ENCODE results near the gene PAPPA2.
"Not testable (repeated sequence)": the region's sequence is repeated elsewhere in the genome, so short reads cannot be mapped to it uniquely, and the experiment has no call there.

The PAPPA2 gene

DNA sequence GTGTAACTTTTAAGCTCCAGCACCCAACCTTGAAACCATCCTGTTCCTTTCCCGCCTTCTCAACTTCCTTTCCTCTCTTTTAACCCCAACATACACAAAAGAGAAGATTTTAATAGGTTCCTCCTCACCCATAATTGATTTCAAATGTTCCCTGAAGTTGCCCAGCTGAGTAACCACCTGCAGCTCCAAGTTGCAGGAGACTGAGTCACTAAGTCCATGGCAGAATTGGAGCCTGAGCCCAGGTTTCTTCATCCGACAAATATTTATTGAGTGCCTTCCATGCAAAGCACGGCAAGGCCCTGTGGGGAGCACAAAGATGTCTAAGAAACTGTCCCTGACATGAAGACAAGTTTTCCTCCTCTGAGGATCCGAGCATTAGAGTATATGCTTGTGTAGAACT, 97.7 kb downstream of the PAPPA2 start:
- Histone ChIP-seq H3K9me3 (ENCODE audit: insufficient read depth, low read length) (no peaks in the 10 kb centered on the region), H3K9ac (ENCODE audit: low read length) (no peak overlapping the region), H3K4me3 (ENCODE audit: insufficient read depth, low read length, poor library complexity, severe bottlenecking) (no peak overlapping the region), H3K9me2 (replicated peaks; ENCODE audit: insufficient read depth, low read length) (no peaks in the 10 kb centered on the region), H4K20me1 (ENCODE audit: low read depth, low read length) (no peaks in the 10 kb centered on the region), H2AFZ (ENCODE audit: low read depth, low read length, severe bottlenecking) (no peak overlapping the region), H3K27me3 (ENCODE audit: low read length) (no peaks in the 10 kb centered on the region), H3K4me2 (ENCODE audit: low read depth, low read length, poor library complexity, severe bottlenecking) (no peak overlapping the region), H3F3A (ENCODE audit: insufficient read depth) (no peaks in the 10 kb centered on the region), H3K79me2 (ENCODE audit: insufficient read depth, low read length) (no peaks in the 10 kb centered on the region), H3K27ac (ENCODE audit: low read depth, low read length) (no peak overlapping the region), H3K36me3 (ENCODE audit: low read length) (no peaks in the 10 kb centered on the region)
- no peak for TF ChIP-seq EZH2phosphoT487 (conservative IDR thresholded peaks at IDR 0.05; ENCODE audit: low read length)
- TF ChIP-seq, protein P1, sequence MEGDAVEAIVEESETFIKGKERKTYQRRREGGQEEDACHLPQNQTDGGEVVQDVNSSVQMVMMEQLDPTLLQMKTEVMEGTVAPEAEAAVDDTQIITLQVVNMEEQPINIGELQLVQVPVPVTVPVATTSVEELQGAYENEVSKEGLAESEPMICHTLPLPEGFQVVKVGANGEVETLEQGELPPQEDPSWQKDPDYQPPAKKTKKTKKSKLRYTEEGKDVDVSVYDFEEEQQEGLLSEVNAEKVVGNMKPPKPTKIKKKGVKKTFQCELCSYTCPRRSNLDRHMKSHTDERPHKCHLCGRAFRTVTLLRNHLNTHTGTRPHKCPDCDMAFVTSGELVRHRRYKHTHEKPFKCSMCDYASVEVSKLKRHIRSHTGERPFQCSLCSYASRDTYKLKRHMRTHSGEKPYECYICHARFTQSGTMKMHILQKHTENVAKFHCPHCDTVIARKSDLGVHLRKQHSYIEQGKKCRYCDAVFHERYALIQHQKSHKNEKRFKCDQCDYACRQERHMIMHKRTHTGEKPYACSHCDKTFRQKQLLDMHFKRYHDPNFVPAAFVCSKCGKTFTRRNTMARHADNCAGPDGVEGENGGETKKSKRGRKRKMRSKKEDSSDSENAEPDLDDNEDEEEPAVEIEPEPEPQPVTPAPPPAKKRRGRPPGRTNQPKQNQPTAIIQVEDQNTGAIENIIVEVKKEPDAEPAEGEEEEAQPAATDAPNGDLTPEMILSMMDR (IDR thresholded peaks at IDR 0.05; ENCODE audit: insufficient read depth, low read length, poor library complexity, severe bottlenecking), result no peak

DNA sequence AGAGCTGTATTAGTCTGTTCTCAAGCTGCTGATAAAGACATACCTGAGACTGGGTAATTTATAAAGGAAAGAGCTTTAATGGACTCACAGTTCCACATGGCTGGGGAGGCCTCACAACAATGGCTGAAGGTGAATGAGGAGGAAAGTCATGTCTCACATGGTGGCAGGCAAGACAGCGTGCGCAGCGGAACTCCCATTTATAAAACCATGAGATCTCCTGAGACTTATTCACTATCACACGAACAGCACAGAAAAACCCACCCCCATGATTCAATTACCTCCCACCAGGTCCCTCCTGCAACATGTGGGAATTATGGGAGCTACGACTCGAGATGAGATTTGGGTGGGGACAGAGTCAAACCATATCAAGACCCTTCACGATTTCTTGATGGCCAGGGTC, 98.8 kb downstream of the PAPPA2 start:
- not testable (repeated sequence) for H4K20me1 ChIP-seq (ENCODE audit: low read depth, low read length); H3F3A ChIP-seq (ENCODE audit: insufficient read depth); H3K4me2 ChIP-seq (ENCODE audit: low read depth, low read length, poor library complexity, severe bottlenecking); H3K27me3 ChIP-seq (ENCODE audit: low read length); H3K9me3 ChIP-seq (ENCODE audit: insufficient read depth, low read length); H3K4me3 ChIP-seq (ENCODE audit: insufficient read depth, low read length, poor library complexity, severe bottlenecking); H2AFZ ChIP-seq (ENCODE audit: low read depth, low read length, severe bottlenecking); H3K79me2 ChIP-seq (ENCODE audit: insufficient read depth, low read length); H3K36me3 ChIP-seq (ENCODE audit: low read length); H3K9ac ChIP-seq (ENCODE audit: low read length); H3K9me2 ChIP-seq (replicated peaks; ENCODE audit: insufficient read depth, low read length); H3K27ac ChIP-seq (ENCODE audit: low read depth, low read length)

DNA sequence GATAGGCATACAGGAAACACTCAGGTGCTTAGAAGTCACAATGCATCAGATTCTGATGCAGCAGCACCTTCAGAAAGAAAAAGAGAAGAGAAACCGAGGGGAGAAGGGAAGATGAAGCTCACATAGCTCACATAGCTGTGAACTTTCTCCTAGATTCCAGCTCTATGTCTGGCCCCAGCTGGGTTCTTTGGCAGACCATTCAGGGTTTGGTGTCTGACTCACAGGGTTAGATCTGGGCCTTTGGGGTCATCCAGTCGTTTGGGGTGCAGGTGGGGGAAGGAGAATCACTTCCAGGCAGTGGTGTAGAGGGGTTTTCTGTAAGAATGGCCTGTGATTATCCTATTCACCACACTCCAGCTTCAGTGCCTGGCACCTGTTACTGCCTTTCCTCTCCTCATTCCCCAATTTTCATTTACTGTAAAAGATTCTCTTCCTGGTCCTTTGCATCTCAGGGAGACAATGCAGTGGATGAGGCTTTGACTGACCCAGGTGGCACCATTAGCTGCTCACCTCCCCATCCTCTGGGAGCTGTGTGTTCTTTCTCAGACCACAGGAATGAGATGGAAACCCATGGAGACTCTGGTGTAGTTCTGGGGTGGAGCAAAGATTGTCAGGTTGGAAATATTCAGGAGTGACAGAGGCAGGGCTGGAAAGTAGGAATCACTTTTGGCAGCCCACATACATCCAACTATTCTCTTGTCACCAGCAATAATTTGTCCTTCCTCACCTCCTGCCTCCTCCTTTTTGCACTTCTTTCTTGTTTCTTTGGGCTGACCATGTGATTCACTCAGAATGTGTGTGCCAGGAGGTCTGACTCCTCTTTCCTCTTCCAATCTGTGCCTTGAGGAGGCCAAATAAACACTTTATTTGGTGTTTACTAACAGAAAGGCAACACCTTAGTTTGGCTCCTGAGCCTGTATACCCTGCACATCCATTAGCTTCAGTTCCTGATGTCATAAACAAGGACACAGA, 103.3 kb downstream of the PAPPA2 start:
- Histone ChIP-seq H4K20me1 (ENCODE audit: low read depth, low read length) (no peaks in the 10 kb centered on the region), H3K9me3 (ENCODE audit: insufficient read depth, low read length) (no peaks in the 10 kb centered on the region), H3K79me2 (ENCODE audit: insufficient read depth, low read length) (no peaks in the 10 kb centered on the region), H3K9ac (ENCODE audit: low read length) (no peak overlapping the region), H3K27ac (ENCODE audit: low read depth, low read length) (no peak overlapping the region), H3K4me2 (ENCODE audit: low read depth, low read length, poor library complexity, severe bottlenecking) (no peak overlapping the region), H3K27me3 (ENCODE audit: low read length) (no peaks in the 10 kb centered on the region), H3K36me3 (ENCODE audit: low read length) (no peaks in the 10 kb centered on the region), H3K4me3 (ENCODE audit: insufficient read depth, low read length, poor library complexity, severe bottlenecking) (no peak overlapping the region), H2AFZ (ENCODE audit: low read depth, low read length, severe bottlenecking) (no peak overlapping the region), H3F3A (ENCODE audit: insufficient read depth) (no peaks in the 10 kb centered on the region), H3K9me2 (replicated peaks; ENCODE audit: insufficient read depth, low read length) (no peaks in the 10 kb centered on the region)
- TF ChIP-seq, protein P1 (IDR thresholded peaks at IDR 0.05; ENCODE audit: insufficient read depth, low read length, poor library complexity, severe bottlenecking), result no peak
- TF ChIP-seq EZH2phosphoT487 (conservative IDR thresholded peaks at IDR 0.05; ENCODE audit: low read length), result no peak

DNA sequence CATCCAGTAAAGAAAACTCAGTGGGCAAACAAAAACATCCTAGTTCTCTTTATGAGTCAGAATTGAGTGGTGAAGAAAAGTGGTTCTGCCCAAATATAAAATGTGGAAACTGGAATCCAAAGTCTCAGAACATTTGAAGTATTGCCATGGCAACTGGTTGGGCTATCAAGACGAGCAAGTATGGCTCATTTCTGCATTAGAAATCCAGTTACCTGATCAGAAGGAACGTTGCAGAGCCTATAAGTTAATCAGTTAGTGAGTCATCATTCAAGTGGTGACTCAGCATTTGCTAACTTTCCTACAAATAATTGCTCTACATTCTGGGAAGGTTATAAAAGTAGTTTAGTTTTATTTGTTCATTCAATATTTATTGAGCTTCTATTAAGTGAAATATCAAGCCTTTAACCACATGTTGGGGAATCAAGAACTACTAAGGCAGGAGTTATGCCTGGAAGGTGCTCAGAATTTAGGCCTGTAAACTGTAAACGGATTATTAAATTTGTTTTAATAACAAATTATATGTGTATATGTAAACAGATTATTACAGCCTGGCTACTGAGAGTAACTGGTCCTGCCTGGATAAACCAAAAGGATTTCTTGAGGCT, 104.3 kb downstream of the PAPPA2 start:
- Histone ChIP-seq H3K9me3 (ENCODE audit: insufficient read depth, low read length) (no peaks in the 10 kb centered on the region), H4K20me1 (ENCODE audit: low read depth, low read length) (no peaks in the 10 kb centered on the region), H3K9me2 (replicated peaks; ENCODE audit: insufficient read depth, low read length) (no peaks in the 10 kb centered on the region), H3K4me2 (ENCODE audit: low read depth, low read length, poor library complexity, severe bottlenecking) (no peak overlapping the region), H3K27me3 (ENCODE audit: low read length) (no peaks in the 10 kb centered on the region), H3K79me2 (ENCODE audit: insufficient read depth, low read length) (no peaks in the 10 kb centered on the region), H3K9ac (ENCODE audit: low read length) (no peak overlapping the region), H3K4me3 (ENCODE audit: insufficient read depth, low read length, poor library complexity, severe bottlenecking) (no peak overlapping the region), H3F3A (ENCODE audit: insufficient read depth) (no peaks in the 10 kb centered on the region), H3K36me3 (ENCODE audit: low read length) (no peaks in the 10 kb centered on the region), H2AFZ (ENCODE audit: low read depth, low read length, severe bottlenecking) (no peak overlapping the region), H3K27ac (ENCODE audit: low read depth, low read length) (no peak overlapping the region)
- no peak for TF ChIP-seq EZH2phosphoT487 (conservative IDR thresholded peaks at IDR 0.05; ENCODE audit: low read length)
